Stimulated activated naive CD8-positive, alpha-beta T cell treated with anti-CD3 and anti-CD28 coated beads, Interleukin-15, Interleukin-2, amounts not matched to agents 100 ng/mL and 50 ng/mL, for 24 hours (primary cell): ENCODE results near the gene SLC2A10.
"Not testable (repeated sequence)": the region's sequence is repeated elsewhere in the genome, so short reads cannot be mapped to it uniquely, and the experiment has no call there.

Experiments used
- H3K27ac Mint-ChIP-seq: one replicate; pipeline ENCODE4 v1.8.0; 2021; ENCODE audit warnings: mild to moderate bottlenecking, mixed read lengths
- H3K27me3 Mint-ChIP-seq: one replicate; pipeline ENCODE4 v1.8.0; 2021; ENCODE audit warnings: mixed read lengths
- H3K36me3 Mint-ChIP-seq: one replicate; pipeline ENCODE4 v1.8.0; 2021; ENCODE audit warnings: low read depth, mixed read lengths
- H3K4me1 Mint-ChIP-seq: one replicate; pipeline ENCODE4 v1.8.0; 2021; ENCODE audit warnings: low read depth, mixed read lengths
- H3K4me3 Mint-ChIP-seq: one replicate; pipeline ENCODE4 v1.8.0; 2021; ENCODE audit warnings: mild to moderate bottlenecking, mixed read lengths
- H3K9me3 Mint-ChIP-seq: one replicate; pipeline ENCODE4 v1.8.0; 2021; ENCODE audit warnings: mixed read lengths

SLC2A10 gene

GRCh38 chr20:46676649-46677316 lies 32.7 kb upstream of the SLC2A10 start:
- H3K9me3 Mint-ChIP-seq, H3K27me3 Mint-ChIP-seq: not testable (repeated sequence)

DNA sequence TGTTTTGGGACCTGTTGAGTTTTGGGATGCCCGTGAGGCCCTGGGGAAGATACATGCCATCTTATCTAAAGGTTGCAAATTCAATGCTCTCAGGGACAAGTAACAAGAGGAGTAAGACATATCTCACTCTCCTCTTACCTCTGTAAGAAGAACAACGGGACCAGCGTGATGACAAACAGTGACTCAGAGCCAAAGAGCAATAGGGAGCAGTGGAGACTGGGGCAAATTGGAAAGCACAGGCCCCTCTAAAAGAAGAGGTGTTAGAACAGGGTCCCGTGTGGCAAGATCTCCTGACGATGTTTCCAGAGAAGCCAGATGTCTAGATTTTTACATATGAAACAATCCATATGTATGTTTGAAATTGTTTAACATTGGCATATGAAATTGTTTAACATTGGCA lies 31.8 kb upstream of the SLC2A10 start:
- peaks cover 5% of the 10 kb centered on the region for H3K36me3 Mint-ChIP-seq
- H3K9me3 Mint-ChIP-seq = no peaks in the 10 kb centered on the region
- H3K27ac Mint-ChIP-seq = no peak overlapping the region
- no peaks in the 10 kb centered on the region for H3K27me3 Mint-ChIP-seq
- H3K4me1 Mint-ChIP-seq = no peaks in the 10 kb centered on the region
- no peak overlapping the region for H3K4me3 Mint-ChIP-seq

More at GRCh38 chr20:46676649-46677316, 32.7 kb upstream of the SLC2A10 start:
- not testable (repeated sequence) for H3K4me3 Mint-ChIP-seq, H3K27ac Mint-ChIP-seq, H3K36me3 Mint-ChIP-seq, H3K4me1 Mint-ChIP-seq

DNA sequence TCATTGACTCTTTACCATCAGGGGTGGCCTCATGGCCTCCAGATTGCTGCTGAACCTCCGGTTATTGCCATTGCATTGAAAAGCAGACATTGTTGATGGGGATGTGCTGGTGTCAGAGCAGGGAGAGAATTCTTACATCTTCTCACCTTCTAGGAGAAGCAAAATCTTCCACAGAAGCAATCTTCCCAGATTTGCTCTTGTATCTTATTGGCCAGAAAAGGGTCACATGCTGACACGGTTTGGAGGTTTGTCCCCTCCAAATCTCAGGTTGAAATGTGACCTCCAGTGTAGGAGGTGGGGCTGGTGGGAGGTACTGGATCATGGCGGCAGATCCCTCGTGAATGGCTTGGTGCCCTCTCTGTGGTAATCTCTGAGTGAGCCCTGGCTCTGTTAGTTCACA lies 30.9 kb upstream of the SLC2A10 start:
- Mint-ChIP-seq H3K4me3 (no peak overlapping the region), H3K27me3 (no peaks in the 10 kb centered on the region), H3K36me3 (peaks cover 4% of the 10 kb centered on the region), H3K4me1 (peaks cover 7% of the 10 kb centered on the region), H3K27ac (no peak overlapping the region), H3K9me3 (no peaks in the 10 kb centered on the region)

- H3K4me3 Mint-ChIP-seq = no peak overlapping the region
- no peaks in the 10 kb centered on the region for H3K27me3 Mint-ChIP-seq
- H3K36me3 Mint-ChIP-seq = peaks cover 16% of the 10 kb centered on the region
- no peak overlapping the region for H3K27ac Mint-ChIP-seq
- no peaks in the 10 kb centered on the region for H3K9me3 Mint-ChIP-seq
- peaks cover 24% of the 10 kb centered on the region for H3K4me1 Mint-ChIP-seq
These were observed 28.8 kb upstream of the SLC2A10 start for GRCh38 chr20:46680684-46681031.

- H3K4me3 Mint-ChIP-seq = no peak overlapping the region
- peaks cover 29% of the 10 kb centered on the region for H3K4me1 Mint-ChIP-seq
- peaks cover 22% of the 10 kb centered on the region for H3K36me3 Mint-ChIP-seq
- H3K9me3 Mint-ChIP-seq = no peaks in the 10 kb centered on the region
- no peak overlapping the region for H3K27ac Mint-ChIP-seq
- no peaks in the 10 kb centered on the region for H3K27me3 Mint-ChIP-seq
These were observed 28.2 kb upstream of the SLC2A10 start for GRCh38 chr20:46681032-46681854.

- Mint-ChIP-seq H3K4me1 (peaks cover 39% of the 10 kb centered on the region), H3K4me3 (no peak overlapping the region), H3K27me3 (no peaks in the 10 kb centered on the region), H3K9me3 (no peaks in the 10 kb centered on the region), H3K36me3 (peaks cover 29% of the 10 kb centered on the region), H3K27ac (no peak overlapping the region)
These were observed 27.2 kb upstream of the SLC2A10 start for GRCh38 chr20:46682063-46682821.

DNA sequence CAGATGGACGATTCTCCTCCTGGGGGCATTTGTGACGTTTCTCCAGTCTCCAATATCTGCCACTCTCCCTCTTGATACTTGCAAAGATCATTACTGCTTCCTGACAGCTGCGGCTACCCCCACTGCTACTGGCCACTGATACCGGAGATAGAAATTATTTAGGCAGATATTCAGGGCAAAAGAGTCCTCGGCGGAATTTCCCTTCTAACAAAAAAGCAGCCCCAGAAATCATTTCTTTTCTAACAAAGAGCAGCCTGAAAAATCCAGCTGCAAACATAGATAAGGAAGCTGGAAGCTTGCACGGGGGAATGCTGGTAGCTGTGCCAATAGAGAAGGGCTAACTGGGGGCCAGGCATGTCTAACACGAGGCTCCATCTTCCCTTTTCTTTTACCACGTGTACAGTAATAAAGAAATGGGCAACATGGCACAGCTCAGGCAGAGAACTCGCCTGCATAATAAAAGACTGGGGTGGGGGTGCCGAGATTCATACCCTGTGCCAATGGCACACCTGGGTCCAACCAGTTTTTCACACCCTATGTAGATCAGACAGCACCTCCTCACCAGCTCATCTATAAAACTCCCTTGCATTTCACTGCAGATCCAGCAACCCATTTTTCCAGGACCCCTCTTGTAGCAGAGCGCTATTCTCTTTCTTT lies 26.3 kb upstream of the SLC2A10 start:
- Mint-ChIP-seq H3K4me3 (no peak overlapping the region), H3K27me3 (no peaks in the 10 kb centered on the region), H3K4me1 (peaks cover 48% of the 10 kb centered on the region), H3K27ac (no peak overlapping the region), H3K9me3 (no peaks in the 10 kb centered on the region), H3K36me3 (peaks cover 29% of the 10 kb centered on the region)

DNA sequence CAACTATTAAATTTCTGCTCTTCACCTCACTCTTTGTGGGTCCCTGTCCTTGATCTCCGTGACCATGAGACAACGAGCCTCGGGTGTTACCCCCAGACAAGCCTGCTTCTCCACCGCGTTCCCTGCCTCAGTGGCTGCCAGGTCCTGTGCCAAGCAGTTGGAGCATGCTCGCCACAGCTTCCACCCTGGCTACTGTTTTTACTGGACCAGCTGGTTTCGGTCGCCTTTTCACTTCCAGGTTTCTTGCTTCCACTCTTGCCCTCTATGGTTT lies 25.8 kb upstream of the SLC2A10 start:
- no peaks in the 10 kb centered on the region for H3K27me3 Mint-ChIP-seq
- H3K36me3 Mint-ChIP-seq = peaks cover 29% of the 10 kb centered on the region
- no peak overlapping the region for H3K27ac Mint-ChIP-seq
- peaks cover 53% of the 10 kb centered on the region for H3K4me1 Mint-ChIP-seq
- H3K9me3 Mint-ChIP-seq = no peaks in the 10 kb centered on the region
- H3K4me3 Mint-ChIP-seq = no peak overlapping the region

DNA sequence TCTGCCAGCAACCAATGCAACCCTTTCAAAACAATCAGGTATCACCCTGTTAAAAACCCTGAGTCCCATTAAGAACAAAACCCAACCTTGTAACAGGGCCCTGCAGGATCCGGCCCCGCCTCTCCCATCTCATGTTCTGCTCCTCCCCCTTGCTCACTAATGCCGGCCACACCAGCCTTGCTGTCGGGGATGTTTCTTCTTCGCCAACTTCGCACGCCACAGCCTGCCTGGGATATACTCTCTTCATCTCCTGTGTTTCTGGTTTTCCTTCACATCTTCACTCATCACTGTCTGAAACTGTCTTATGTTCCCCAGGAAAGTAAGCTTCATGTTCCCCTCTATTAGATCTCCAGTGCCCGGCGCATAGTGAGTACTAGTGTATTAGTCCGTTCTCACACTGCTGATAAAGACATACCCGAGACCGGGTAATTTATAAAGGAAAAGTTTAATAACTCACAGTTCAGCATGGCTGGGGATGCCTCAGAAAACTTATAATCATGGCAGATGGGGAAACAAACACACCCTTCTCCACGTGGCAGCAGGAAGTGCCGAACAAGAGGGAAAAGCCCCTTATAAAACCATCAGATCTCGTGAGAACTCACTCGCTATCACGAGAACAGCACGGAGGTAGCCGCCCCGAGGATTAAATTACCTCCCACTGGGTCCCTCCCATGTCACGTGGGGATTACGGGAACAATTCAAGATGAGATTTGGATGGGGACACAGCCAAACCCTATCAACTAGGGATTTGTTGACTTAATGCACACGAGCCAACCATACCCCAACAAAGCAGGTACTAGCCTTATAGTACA lies 25.3 kb upstream of the SLC2A10 start:
- Mint-ChIP-seq H3K36me3 (peaks cover 29% of the 10 kb centered on the region), H3K4me3 (no peak overlapping the region), H3K27me3 (no peaks in the 10 kb centered on the region), H3K27ac (no peak overlapping the region), H3K9me3 (no peaks in the 10 kb centered on the region), H3K4me1 (peaks cover 54% of the 10 kb centered on the region)

GRCh38 chr20:46688151-46689081 lies 21.0 kb upstream of the SLC2A10 start:
- H3K4me1 Mint-ChIP-seq = peaks cover 61% of the 10 kb centered on the region
- peak overlapping the region; percentile 97 for H3K4me3 Mint-ChIP-seq
- H3K27ac Mint-ChIP-seq = peak overlapping the region; percentile 96
- no peaks in the 10 kb centered on the region for H3K27me3 Mint-ChIP-seq
- H3K36me3 Mint-ChIP-seq = peaks cover 29% of the 10 kb centered on the region
- H3K9me3 Mint-ChIP-seq = no peaks in the 10 kb centered on the region

DNA sequence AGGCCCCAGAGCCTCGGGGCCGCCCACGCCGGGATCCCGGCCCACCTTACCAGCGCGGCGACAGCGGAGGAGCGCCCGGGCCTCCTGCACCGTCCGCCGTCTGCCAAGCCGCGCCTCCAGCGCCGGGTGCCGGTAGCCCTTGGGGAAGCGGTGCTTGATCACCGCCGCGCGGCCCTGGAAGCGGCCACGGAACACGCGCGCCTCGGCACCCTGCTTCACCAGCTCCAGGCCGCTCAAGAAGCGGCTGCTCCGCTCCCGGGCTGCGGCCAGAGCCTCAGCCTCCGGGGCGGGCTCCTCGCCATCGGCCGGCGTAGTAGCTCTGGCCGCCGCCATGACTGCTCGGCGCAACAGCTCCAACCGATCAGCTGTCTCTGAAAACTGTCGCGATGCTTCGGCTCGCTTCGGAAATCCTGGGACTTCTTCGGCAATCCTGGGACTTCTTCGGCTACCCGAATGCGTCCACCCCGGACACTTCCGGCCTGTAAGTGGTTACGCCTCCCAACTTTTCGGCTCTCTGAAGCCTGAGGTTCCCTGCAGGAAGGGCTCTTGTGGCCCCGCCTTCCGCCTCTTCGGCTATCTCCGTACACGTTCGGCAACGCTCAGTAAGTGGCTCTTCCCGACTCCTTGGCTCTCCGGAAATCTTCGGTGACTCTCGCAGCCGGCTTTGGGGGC lies 20.2 kb upstream of the SLC2A10 start, which contains the start of gene TP53RK:
Gene TP53RK, minus strand, starts transcription at position 363 of the 672 bp plus-strand sequence. Its CDS starts 30 bp downstream, at position 333.
- Mint-ChIP-seq H3K27me3 (no peaks in the 10 kb centered on the region), H3K27ac (peak within 1 kb of the TSS; percentile 96), H3K9me3 (no peaks in the 10 kb centered on the region), H3K4me3 (peak within 1 kb of the TSS; percentile 97), H3K4me1 (peaks cover 53% of the 10 kb centered on the region), H3K36me3 (peaks cover 24% of the 10 kb centered on the region)

- Mint-ChIP-seq H3K4me3 (peak overlapping the region; percentile 97), H3K36me3 (peaks cover 19% of the 10 kb centered on the region), H3K27ac (peak overlapping the region; percentile 94), H3K27me3 (no peaks in the 10 kb centered on the region), H3K4me1 (peaks cover 53% of the 10 kb centered on the region), H3K9me3 (no peaks in the 10 kb centered on the region)
These were observed 19.7 kb upstream of the SLC2A10 start for GRCh38 chr20:46689754-46690085.
